HG03097 (cell line): ENCODE results near the gene H2AZ1.

ENCODE experiments used
- ATAC-seq: cut with Tn5 transposase; IDR thresholded peaks from one replicate; pipeline ENCODE4 v1.9.1; 2021; ENCODE audit not compliant: unreplicated experiment, low FRiP score

The H2AZ1 gene

GRCh38 chr4:99946356-99947189 lies 3.5 kb downstream of the H2AZ1 start, which contains the start of gene DNAJB14:
Gene DNAJB14 (minus strand): TSS chr4:99946618. CDS start chr4:99946571, 47 bp downstream.
- peak; percentile 34 for ATAC-seq

- ATAC-seq: peak; percentile 3
These were observed 4.2 kb downstream of the H2AZ1 start for GRCh38 chr4:99945718-99946355.

GRCh38 chr4:99943904-99944437 lies 6.1 kb downstream of the H2AZ1 start:
- no peak for ATAC-seq

DNA sequence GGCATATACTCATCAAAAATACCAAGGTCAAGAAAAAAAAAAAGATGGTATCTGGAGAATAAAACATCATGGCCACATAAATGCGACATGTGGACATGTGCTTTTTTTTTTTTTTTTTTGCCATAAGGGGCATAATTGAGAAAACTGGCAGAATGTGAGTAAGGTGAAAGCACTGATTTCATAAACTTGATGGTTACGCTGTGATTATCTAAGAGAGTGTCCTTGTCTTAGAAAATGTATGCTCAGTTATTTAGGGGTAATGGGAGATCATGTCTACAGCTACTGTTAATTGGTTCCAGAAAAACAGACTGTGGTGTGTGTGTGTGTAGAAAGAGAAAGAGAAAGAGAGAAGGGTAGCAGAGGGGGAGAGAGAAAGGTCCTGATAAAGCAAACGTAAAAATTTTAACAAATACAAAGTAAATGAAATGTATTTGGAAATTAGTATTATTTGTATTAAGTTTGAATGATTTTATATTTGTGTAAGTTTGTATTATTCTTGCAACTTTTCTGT lies 11.8 kb downstream of the H2AZ1 start:
- no peak for ATAC-seq

DNA sequence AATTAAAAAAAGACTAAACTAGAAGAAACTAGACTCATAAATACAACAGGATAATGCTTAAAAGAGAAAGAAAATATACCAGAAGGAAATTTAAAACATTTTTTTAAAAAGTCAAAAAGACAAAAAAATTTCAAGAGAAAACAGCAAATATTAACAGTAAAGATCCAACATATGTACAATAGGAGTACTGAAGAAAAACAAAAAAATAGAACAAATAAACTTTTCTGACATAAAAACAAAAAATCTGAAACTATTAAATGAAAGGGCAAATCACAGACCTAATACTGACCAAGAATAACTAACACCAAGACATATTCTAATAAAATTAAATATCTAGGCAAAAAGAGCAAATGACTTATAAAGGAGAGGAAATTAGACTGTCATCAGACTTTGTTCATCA lies 15.2 kb downstream of the H2AZ1 start:
- ATAC-seq: no peak

DNA sequence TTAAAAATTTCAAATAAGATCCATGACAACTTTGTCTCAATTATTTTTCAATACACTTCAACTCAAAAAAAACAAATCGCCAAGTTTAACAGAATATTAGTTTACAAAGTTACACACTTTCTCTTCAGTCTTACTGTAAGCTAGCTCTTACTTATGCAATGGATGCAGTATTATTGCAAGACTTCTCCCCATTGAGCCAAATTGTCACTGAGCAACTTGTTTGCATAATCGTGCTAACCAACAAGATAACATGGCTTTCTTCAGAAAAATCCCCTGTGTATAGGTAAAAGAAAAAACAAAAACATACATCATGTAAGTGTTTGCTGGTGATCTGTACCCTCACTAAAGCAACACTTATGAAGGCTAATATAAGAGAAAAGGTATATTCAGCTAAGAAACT lies 22.5 kb downstream of the H2AZ1 start:
- no peak for ATAC-seq

GRCh38 chr4:99921174-99921573 lies 28.9 kb downstream of the H2AZ1 start:
- ATAC-seq: no peak

GRCh38 chr4:99918656-99919055 lies 31.4 kb downstream of the H2AZ1 start:
- no peak for ATAC-seq

DNA sequence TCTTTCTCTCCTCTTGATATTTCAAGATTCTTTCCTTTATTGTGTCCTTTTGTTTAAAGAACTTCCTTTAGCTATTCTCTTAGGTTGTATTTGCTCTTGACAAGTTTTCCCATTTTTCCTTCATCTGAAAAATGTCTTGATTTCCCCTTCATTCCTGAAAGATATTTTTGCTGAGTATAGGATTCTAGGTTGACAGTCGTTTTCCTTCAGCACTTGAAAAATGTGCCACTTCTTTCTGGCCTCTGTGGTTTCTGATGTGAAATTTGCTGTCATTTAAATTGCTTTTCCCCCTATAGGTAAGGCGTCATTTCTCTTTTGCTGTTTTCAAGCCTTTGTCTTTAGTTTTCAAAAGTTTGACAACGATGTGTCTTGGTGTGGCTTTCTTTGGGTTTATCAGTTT lies 32.5 kb downstream of the H2AZ1 start:
- ATAC-seq: no peak

GRCh38 chr4:99915449-99915848 lies 34.6 kb downstream of the H2AZ1 start:
- no peak for ATAC-seq
